ENCODE data around the gene GON4L. TPM values are rescaled to one million over a fixed set of nuclear protein-coding genes. Genes with fewer than 3 reads are reported as not detected.
"Not testable (repeated sequence)": the region's sequence is repeated elsewhere in the genome, so short reads cannot be mapped to it uniquely, and the experiment has no call there.

GON4L gene
- total RNA-seq, 1 donor from 2014 or later: 21.6 TPM

DNA sequence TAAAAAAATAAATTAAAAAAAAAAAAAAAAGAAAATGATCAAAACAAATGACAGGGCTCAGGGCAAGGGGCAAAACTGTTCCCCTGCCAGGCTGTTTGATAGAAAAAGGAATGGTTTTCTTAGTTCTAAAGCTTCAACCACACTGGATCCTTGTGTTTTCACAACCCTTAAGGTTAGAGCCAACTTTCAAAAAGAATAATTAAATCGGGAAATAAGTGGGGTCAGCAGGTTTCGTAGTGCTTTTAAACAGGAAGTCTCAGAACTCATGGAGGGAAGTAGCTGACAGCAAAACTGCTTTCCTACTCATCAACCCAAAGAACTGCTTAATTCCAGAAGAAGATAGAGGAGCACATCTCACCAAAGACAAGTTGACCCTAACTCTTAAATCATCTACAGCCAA, 155.3 kb downstream of the GON4L start:
- not testable (repeated sequence) for DNase-seq (ENCODE audit: low read depth, low spot score)

Other genes starting within 250 kb of the GON4L start
- 22.4 and 32.8 TPM in 2 replicates for gene MSTO1, start 247.0 kb downstream of the GON4L start, total RNA-seq
- 25.3 and 31.5 TPM in 2 replicates for gene YY1AP1, start 168.4 kb downstream of the GON4L start, total RNA-seq
- gene DAP3, start 168.1 kb downstream of the GON4L start, total RNA-seq: 56.5 and 58.7 TPM in 2 replicates
- gene SYT11, start 2.4 kb upstream of the GON4L start, total RNA-seq: 33.0 and 53.4 TPM in 2 replicates
- 37.7 and 49.3 TPM in 2 replicates for gene RIT1, start 54.1 kb upstream of the GON4L start, total RNA-seq
- gene KHDC4, start 77.2 kb upstream of the GON4L start, total RNA-seq: 23.7 and 35.6 TPM in 2 replicates
- gene RXFP4, start 84.4 kb upstream of the GON4L start, total RNA-seq: 0.14 TPM in 1 of 2 replicates, not detected in the other
- 71.3 and 107 TPM in 2 replicates for gene ARHGEF2, start 121.3 kb upstream of the GON4L start, total RNA-seq
- gene SSR2, start 163.7 kb upstream of the GON4L start, total RNA-seq: 427 and 499 TPM in 2 replicates
- gene UBQLN4, start 196.6 kb upstream of the GON4L start, total RNA-seq: 16.2 and 20.6 TPM in 2 replicates
- 72.6 and 92.1 TPM in 2 replicates for gene LAMTOR2, start 197.6 kb upstream of the GON4L start, total RNA-seq
- not detected in 2 replicates for gene RAB25, start 203.9 kb upstream of the GON4L start, total RNA-seq
- 5.0 and 6.5 TPM in 2 replicates for gene MEX3A, start 225.3 kb upstream of the GON4L start, total RNA-seq